Endometrium (tissue), 2 donors: ENCODE results near the gene RNF224.

ENCODE experiments used
- FAIRE-seq: peaks from 2 replicates; lab custom pipeline; 2012; peaks lifted over from hg19 to GRCh38; lab: Jason Lieb, UNC
- donor health status: control.
- donor health status: control.

The RNF224 gene

GRCh38 chr9:137228506-137228967 is 1.2 kb downstream of the RNF224 start:
- FAIRE-seq, result no peak

DNA sequence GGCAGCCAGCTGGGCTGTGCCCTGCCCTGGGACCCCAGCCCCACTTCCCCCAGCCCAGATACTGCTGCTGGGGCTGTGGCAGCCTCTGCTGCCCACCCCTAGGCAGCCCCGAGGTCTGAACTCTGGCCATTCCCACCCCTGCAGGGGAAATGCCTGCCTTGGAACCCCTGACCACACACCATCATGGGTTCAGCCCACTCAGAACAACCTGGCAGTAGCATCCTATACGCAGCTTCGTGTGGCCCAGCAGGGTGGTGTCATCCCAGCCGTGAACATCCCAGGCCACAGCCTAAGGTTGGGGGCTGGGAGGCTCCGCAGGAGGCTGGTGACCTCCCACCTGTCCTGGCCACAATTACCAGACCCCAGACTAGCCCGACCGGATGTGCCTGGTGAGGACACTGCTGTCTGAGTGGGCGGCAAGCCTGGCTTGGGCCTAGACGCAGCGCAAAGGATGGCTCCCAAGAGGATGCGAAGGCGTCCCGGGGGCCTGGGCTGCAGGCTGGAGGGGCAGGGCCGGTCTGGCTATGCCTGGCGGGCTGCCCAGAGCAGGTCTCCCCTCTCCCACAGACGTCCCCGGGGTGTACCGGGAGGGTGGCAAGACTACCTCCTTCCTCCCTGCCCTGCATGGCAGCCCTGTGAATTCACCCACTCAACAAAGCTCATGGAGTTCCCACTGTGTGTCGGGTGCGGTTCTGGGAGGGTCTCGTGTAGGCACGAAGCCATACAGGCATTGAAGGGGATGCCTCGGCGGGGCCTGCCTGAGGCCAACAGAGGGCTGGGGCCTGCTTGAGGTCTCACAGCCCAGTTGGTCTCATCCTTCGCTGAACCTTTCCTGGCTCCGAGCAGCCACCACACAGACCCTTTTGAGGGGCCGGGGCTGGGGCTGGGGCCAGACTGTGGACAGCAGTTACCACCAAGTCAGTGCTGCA is 1.9 kb downstream of the RNF224 start:
- no peak for FAIRE-seq

DNA sequence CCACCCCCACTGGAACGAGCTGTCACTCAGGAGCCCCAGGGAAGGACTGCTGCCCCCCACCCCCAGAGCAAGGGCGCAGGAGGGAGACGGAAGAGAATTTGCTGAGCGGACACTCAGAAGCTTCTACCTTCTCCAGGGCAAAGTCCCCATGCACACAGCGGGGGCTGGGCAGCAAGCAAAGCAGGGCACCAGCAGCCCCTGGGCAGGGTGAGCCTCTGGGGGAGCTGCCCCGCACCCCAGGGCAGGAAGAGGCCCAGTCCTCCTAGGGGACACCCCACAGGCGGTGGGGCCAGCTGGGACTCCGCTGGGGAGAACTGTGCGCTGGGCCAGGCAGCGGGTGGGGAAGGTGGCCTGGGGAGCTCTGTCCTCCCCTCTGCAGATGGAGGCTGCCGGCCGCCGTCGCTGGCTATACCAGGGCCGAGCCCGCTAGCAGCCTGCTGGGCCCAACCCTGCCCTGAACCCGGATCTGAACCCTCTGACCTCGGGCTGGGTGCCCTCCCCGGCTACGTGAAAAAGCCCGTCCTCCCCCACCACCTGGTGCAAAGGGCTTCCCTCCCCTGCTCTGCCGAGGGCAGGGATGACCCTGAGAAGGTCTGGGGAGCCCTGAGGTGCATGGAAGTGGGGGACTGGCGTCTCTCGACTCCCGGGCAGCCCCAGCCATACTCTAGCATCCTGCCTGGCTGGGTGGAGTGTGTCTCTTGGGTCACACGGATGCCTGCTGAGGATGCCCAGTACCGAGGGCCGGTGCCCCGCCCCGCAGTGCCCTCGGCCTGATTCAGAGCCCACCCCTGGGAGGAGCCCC is 2.8 kb downstream of the RNF224 start:
- FAIRE-seq, result no peak

DNA sequence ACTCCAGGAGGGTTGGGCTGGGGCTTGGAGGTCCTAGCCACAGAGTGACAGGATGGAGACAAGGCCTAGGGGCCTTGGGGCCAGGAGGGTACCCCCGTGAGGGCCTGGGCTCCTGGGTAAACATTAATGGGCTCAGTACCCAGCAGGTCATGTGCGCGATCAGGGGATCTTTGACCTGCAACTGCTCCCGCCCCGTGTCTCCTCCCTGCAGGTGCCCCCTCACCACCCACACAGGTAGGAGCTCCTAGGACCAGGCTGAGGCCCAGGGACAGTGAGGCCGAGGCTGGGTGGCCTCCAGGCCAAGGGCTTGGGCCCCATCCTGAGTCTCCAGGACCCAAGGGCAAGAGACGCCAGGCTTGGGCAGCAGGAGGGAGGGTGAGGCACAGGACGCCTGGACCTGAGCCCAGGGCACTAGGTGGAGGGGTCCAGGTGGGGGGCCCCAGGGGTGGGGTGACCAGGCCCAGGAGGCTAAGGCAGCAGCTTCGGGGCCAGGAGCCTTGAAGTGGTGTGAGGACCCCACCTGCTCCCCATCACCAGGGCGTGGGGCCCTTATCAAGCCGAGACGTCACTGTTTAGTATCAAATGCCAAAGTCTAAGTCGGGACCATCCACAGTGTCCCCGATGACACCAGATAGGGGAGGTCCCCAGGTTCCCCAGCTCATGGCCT is 3.5 kb downstream of the RNF224 start, which contains the start of gene SLC34A3:
SLC34A3 (plus strand) TSS at position 197 of the 667 bp plus-strand sequence. CDS start 802 bp downstream, outside the sequence.
- FAIRE-seq, result no peak

DNA sequence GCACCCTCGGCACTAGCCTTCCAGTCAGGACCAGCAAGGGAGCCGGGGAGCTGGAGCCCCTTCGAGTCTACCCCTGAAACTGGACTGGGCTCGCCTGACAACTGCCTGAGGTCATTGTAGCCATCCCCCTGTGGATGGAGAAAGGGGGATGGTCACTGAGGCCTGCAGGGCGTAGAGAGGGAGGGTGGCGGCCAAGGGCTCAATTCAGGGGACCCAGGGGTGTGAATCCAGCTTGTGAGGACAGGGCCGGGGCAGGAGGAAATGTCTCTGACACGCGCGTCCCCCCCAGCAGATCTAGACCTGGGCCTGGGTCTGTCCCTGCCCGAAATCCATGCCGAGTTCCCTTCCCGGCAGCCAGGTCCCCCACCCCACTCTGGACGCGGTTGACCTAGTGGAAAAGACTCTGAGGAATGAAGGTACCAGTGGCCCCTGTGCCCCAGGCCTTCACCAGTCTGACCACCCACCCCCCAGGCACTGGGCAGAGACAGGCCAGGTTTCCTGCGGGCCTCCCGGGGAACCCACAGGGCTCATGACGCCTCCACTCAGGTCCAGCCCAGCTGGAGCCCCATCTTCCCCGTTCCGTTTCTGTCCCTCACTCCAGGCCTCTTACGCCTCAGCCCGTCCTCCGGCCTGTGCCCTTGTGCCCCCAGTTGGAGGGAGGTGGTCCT is 4.2 kb downstream of the RNF224 start:
- no peak for FAIRE-seq

DNA sequence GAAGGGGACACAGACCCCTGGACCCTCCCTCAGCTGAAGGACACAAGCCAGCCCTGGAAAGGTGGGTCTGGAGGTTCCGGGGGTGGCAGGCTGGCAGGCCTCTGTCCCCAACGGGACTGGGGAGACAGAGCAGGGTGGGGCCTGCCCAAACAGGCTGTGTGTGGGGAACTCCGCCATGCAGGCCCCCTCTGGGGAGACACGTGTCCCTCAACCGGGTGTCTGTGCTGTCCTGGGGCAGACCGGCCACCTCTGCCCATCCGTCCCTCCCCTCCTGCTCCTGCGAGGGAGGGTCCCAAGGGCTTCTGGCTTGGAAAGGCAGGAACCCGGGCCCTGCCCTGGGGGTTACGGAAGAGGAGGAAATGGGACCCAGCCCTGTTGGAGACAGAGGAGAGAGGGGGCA is 4.8 kb downstream of the RNF224 start:
- FAIRE-seq, result no peak

DNA sequence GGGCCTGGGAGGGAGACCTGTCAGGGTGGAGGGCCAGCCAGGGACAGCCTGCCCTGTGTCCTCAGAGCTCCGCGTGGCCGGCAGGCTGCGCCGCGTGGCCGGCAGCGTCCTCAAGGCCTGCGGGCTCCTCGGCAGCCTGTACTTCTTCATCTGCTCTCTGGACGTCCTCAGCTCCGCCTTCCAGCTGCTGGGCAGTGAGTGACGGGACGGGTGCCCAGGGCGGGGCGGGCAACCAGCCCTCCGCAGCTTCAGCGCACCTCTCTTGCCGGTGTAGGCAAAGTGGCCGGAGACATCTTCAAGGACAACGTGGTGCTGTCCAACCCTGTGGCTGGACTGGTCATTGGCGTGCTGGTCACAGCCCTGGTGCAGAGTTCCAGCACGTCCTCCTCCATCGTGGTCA is 5.2 kb downstream of the RNF224 start:
- FAIRE-seq, result no peak

GRCh38 chr9:137233143-137233980 is 6.1 kb downstream of the RNF224 start:
- no peak for FAIRE-seq

DNA sequence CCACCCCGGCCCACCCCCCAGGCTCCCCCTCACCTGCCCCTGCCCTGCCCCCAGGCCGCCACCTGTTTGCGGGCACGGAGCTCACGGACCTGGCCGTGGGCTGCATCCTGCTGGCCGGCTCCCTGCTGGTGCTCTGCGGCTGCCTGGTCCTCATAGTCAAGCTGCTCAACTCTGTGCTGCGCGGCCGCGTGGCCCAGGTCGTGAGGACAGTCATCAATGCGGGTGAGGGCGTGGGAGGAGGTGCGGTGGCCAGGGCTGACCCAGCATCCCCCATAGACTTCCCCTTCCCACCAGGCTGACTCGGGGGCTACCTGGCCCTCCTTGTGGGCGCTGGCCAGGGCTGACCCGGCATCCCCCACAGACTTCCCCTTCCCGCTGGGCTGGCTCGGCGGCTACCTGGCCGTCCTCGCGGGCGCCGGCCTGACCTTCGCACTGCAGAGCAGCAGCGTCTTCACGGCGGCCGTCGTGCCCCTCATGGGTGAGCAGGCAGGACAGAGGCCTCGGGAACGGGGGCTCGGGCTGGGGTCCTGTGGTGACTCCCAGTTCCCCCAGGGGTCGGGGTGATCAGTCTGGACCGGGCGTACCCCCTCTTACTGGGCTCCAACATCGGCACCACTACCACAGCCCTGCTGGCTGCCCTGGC is 6.9 kb downstream of the RNF224 start:
- FAIRE-seq, result no peak

- FAIRE-seq, result no peak
Measured at GRCh38 chr9:137234758-137235423, 7.6 kb downstream of the RNF224 start.

DNA sequence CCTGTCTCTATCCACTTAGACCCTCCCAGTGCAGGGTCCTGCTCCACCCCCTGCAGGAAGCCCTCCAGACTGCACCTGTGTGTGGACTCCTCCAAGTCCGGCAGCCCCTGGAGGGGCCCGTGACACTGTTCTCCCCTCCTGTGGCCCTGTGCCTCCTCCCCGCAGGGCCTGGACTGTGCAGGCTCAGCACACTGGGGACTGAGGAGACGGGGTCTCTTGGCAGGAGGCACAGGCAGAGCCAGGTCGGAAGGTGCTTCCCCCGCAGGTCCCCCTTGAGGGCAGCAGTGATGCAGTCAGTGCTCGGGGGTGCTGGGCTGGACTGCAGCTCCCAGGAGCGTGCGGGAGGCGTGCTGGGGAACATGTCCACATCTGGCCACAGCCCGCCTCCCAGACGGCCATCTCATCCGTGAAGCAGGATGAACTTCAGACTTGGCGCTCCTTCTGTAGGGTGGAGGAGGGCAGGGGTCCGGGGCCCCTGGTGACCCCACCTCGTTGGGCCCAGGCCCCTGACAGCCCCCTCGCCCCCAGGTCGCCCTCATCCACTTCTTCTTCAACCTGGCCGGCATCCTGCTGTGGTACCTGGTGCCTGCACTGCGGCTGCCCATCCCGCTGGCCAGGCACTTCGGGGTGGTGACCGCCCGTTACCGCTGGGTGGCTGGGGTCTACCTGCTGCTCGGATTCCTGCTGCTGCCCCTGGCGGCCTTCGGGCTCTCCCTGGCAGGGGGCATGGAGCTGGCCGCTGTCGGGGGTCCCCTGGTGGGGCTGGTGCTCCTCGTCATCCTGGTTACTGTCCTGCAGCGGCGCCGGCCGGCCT is 8.3 kb downstream of the RNF224 start:
- FAIRE-seq, result no peak

GRCh38 chr9:137236238-137236935 is 9.1 kb downstream of the RNF224 start:
- no peak for FAIRE-seq

DNA sequence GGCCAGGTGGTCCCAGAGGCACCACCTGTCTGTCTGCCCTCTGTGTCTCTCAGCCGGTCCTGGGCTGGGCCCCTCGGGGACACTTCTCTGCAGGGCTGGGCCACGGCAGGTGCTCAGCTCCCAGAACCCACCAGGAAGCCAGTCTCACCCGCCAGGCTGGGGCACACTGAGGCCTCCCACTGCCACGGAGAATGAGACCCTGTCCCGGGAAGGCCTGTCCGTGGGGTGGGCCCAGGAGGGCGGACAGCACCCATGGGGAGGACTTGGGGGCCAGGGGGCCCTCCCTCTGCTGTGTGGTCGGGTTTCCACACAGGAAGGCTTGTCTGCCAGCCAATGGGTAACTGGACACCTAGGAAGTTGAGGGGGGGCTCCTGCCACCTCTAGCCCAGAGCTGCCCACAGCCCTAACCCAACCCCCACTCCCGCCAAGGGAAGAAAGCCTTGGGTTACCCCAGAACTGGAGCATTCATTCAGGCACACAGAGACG is 9.7 kb downstream of the RNF224 start:
- no peak for FAIRE-seq

- FAIRE-seq, result no peak
Measured at GRCh38 chr9:137237759-137238726, 10.7 kb downstream of the RNF224 start.

- FAIRE-seq, result peak; percentile 88
Measured at GRCh38 chr9:137239541-137240200, 12.4 kb downstream of the RNF224 start.

DNA sequence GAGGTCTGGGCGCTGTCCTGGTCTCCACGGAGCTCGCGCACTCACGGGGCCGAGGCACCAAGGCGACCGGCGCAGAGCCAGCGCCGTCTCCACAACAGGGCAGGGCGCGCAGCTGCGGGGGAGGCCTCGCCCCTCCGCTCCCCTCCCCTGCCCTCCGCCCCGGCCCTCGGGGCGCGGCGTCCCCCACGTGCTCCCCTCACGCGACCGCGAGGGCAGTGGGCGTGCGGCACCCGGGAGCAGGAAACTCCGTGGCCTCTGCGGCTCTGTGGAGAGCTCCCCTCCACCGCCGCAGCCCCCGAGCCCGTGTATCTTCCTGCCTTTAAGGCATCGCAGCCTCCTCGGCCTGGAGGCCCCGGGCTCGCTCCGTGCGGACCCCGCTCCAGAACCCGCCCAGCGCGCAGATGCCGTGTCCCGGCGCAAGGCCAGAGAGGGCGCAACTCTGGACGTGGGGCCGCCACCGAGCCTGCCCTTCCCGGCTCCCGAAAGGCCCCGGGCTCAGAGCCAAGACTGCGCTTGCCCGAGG is 13.1 kb downstream of the RNF224 start:
- no peak for FAIRE-seq
